AG10803 (cell line): ENCODE results near the gene TK1.

ENCODE experiments used
- DNase-seq: peaks from one replicate; pipeline ENCODE4 v3.0.0; 2010; ENCODE audit warnings: low read depth
- H3K4me3 ChIP-seq: 2 replicates; pipeline ENCODE4 v1.5.1; 2011; ENCODE audit warnings: mild to moderate bottlenecking, low read length, control low read depth
- CTCF ChIP-seq: conservative IDR thresholded peaks from 2 replicates; pipeline ENCODE4 v1.5.1; 2011; ENCODE audit warnings: mild to moderate bottlenecking, low read length, control low read depth, inconsistent platforms

Gene TK1

GRCh38 chr17:78214016-78214705 lies 27.3 kb upstream of the TK1 start, which contains the start of gene BIRC5:
TSS of gene BIRC5 (plus strand) at chr17:78214253. CDS start at chr17:78214317, 64 bp downstream.
- TF ChIP-seq CTCF, result no peak
- DNase-seq, result peak; percentile 80
- H3K4me3 ChIP-seq, result peak within 1 kb of the TSS; percentile 75

- no peak overlapping the region for H3K4me3 ChIP-seq
- no peak for TF ChIP-seq CTCF
- no peak for DNase-seq
Observed at GRCh38 chr17:78211032-78211431, 24.2 kb upstream of the TK1 start.

GRCh38 chr17:78210111-78210510 lies 23.3 kb upstream of the TK1 start:
- DNase-seq, result no peak
- H3K4me3 ChIP-seq, result no peak overlapping the region
- no peak for TF ChIP-seq CTCF

- DNase-seq, result no peak
Observed at GRCh38 chr17:78208486-78208885, 21.6 kb upstream of the TK1 start.

GRCh38 chr17:78206298-78206697 lies 19.4 kb upstream of the TK1 start:
- no peak for TF ChIP-seq CTCF

More at GRCh38 chr17:78208486-78208885, 21.6 kb upstream of the TK1 start:
- TF ChIP-seq CTCF, result no peak
- no peak overlapping the region for H3K4me3 ChIP-seq

GRCh38 chr17:78205124-78205775 lies 18.4 kb upstream of the TK1 start:
- no peak overlapping the region for H3K4me3 ChIP-seq
- DNase-seq, result no peak
- TF ChIP-seq CTCF, result no peak

More at GRCh38 chr17:78206298-78206697, 19.4 kb upstream of the TK1 start:
- no peak for DNase-seq
- no peak overlapping the region for H3K4me3 ChIP-seq

- no peak overlapping the region for H3K4me3 ChIP-seq
- TF ChIP-seq CTCF, result no peak
- DNase-seq, result no peak
Observed at GRCh38 chr17:78204387-78205123, 17.7 kb upstream of the TK1 start.
